Neural cell (in vitro differentiated cells): ENCODE data around the gene VPS54.

Experiments
- POLR2AphosphoS5 ChIP-seq: IDR thresholded peaks from 2 replicates; pipeline ENCODE4 v1.6.1; 2012
- RAD21 ChIP-seq: fragments of 450-650 bp; conservative IDR thresholded peaks from 2 replicates; pipeline ENCODE4 v1.6.1; 2014; ENCODE audit warnings: antibody characterized with exemption, mild to moderate bottlenecking, moderate library complexity
- TF ChIP-seq, protein P1 (sequence below): fragments of 450-650 bp; IDR thresholded peaks from 2 replicates; pipeline ENCODE4 v1.5.1; 2014; ENCODE audit warnings: antibody characterized with exemption, mild to moderate bottlenecking, moderate library complexity; ENCODE audit not compliant: poor library complexity, severe bottlenecking

DNA sequence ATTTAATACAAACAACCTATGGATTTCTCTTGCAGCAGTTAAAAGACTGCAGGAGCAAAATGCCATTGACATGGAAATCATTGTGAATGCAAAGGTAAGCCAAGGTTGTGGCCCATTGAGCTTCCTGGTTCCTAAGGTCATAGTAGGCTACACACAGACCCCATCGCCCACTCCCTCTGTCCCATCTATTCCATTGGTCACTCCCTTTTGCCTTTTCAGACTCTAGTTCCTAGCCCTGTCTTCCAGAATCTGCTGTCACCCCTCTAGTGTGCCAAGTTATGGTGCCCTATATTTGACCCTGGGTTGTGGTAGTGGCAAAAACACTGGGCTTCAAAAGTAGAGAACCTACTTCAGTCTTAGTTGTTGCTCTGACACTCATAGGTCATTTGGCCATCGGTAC lies 132.8 kb downstream of the VPS54 start:
- TF ChIP-seq, protein P1, sequence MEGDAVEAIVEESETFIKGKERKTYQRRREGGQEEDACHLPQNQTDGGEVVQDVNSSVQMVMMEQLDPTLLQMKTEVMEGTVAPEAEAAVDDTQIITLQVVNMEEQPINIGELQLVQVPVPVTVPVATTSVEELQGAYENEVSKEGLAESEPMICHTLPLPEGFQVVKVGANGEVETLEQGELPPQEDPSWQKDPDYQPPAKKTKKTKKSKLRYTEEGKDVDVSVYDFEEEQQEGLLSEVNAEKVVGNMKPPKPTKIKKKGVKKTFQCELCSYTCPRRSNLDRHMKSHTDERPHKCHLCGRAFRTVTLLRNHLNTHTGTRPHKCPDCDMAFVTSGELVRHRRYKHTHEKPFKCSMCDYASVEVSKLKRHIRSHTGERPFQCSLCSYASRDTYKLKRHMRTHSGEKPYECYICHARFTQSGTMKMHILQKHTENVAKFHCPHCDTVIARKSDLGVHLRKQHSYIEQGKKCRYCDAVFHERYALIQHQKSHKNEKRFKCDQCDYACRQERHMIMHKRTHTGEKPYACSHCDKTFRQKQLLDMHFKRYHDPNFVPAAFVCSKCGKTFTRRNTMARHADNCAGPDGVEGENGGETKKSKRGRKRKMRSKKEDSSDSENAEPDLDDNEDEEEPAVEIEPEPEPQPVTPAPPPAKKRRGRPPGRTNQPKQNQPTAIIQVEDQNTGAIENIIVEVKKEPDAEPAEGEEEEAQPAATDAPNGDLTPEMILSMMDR, result no peak
- TF ChIP-seq RAD21 (no peak), POLR2AphosphoS5 (no peak)
